Measurements from ENCODE around the gene VPS41.

The VPS41 gene

DNA sequence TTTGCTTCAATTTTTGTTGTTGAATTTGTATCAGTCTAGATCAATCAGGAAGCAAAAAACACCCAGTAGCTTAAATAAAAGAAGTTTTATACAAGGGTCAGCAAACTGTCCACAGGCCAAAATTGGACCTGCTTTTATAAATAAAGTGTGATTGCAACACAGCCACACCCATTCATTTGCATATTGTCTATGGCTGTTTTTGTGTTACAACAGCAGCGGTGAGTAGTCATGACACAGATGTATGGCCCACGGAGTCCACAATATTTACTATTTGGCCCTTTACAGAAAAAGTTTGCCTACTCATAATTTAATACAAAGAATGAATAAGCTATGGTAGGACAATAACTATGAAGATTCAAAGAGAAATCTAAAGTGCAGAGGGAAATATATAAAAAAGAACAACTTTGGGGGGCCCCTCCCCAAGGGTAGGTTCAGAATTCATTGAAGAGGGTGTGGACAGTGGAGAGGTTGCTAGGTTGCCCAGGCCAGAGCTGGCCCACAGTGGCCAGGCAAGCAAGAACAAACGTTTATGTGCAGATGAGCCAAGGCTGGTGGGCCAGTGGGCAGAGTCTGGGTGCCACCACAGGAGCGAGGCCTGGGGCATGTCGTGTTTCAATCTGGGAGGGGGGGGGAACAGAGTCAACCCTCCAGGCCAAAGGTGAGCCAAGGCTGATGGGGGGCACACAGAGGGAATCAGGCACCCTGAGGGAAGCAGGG, 230.9 kb downstream of the VPS41 start:
- in situ Hi-C loops (cut with MboI; ENCODE audit: low sequenced_read_pairs): no loop called here

- in situ Hi-C loops (cut with MboI; ENCODE audit: low sequenced_read_pairs): no loop called here
These were observed 233.4 kb downstream of the VPS41 start for GRCh38 chr7:38675494-38676106.

DNA sequence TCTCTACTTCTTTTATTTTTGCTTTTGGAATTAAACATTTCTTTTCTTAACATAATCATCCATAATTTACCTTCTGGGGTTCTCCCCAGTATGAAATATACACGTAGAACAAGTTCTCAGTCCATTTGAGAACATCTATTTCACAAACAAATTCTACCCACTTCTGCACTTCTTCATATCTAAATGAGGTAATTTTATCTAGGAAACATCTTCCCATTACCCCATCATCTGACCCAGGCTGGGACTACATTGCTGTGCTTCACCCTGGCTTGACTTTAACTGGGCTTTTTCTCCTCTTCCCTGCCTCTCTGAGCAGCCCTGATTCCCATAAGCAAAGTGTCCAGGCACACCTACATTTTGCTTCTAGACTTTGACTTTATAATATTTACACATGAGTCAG, 234.5 kb downstream of the VPS41 start:
- in situ Hi-C loops (cut with MboI; ENCODE audit: low sequenced_read_pairs): loop anchor here (25.0 kb wide), 1 partner anchor 262 kb away; no protein-coding TSS in a partner anchor

GRCh38 chr7:38673795-38674194, 235.2 kb downstream of the VPS41 start:
- in situ Hi-C loops (cut with MboI; ENCODE audit: low sequenced_read_pairs): loop anchor here (25.0 kb wide), 1 partner anchor 261 kb away; no protein-coding TSS in a partner anchor

Data from HL-60/S4 treated with retinoic acid at 250 ng/mL for 4 days and 3 days (cell line).